ENCODE results near the gene MTUS2.
"Not testable (repeated sequence)": the region's sequence is repeated elsewhere in the genome, so short reads cannot be mapped to it uniquely, and the experiment has no call there.

The MTUS2 gene

GRCh38 chr13:28964052-28964451 lies 143.9 kb downstream of the MTUS2 start:
- Mint-ChIP-seq H3K4me3 (no peak overlapping the region), H3K36me3 (ENCODE audit: low read depth) (no peaks in the 10 kb centered on the region), H3K27ac (no peak overlapping the region), H3K4me1 (ENCODE audit: low read depth) (no peaks in the 10 kb centered on the region), H3K27me3 (peaks cover 9% of the 10 kb centered on the region), H3K9me3 (peaks cover 3% of the 10 kb centered on the region)

GRCh38 chr13:28964803-28965202 lies 144.7 kb downstream of the MTUS2 start:
- Mint-ChIP-seq H3K27ac (no peak overlapping the region), H3K27me3 (peaks cover 9% of the 10 kb centered on the region), H3K4me1 (ENCODE audit: low read depth) (no peaks in the 10 kb centered on the region), H3K36me3 (ENCODE audit: low read depth) (no peaks in the 10 kb centered on the region), H3K9me3 (peaks cover 3% of the 10 kb centered on the region), H3K4me3 (no peak overlapping the region)

GRCh38 chr13:28967029-28967915 lies 147.1 kb downstream of the MTUS2 start:
- Mint-ChIP-seq H3K4me1 (ENCODE audit: low read depth) (no peaks in the 10 kb centered on the region), H3K9me3 (peaks cover 3% of the 10 kb centered on the region), H3K4me3 (no peak overlapping the region), H3K36me3 (ENCODE audit: low read depth) (no peaks in the 10 kb centered on the region), H3K27ac (no peak overlapping the region), H3K27me3 (peaks cover 9% of the 10 kb centered on the region)

- H3K4me1 Mint-ChIP-seq (ENCODE audit: low read depth), result no peaks in the 10 kb centered on the region
- H3K4me3 Mint-ChIP-seq, result no peak overlapping the region
- peaks cover 14% of the 10 kb centered on the region for H3K27me3 Mint-ChIP-seq
- H3K36me3 Mint-ChIP-seq (ENCODE audit: low read depth), result no peaks in the 10 kb centered on the region
- no peak overlapping the region for H3K27ac Mint-ChIP-seq
- no peaks in the 10 kb centered on the region for H3K9me3 Mint-ChIP-seq
These were observed 156.1 kb downstream of the MTUS2 start for GRCh38 chr13:28976195-28976594.

GRCh38 chr13:28976636-28977035 lies 156.5 kb downstream of the MTUS2 start:
- Mint-ChIP-seq H3K4me1 (ENCODE audit: low read depth) (no peaks in the 10 kb centered on the region), H3K27ac (no peak overlapping the region), H3K36me3 (ENCODE audit: low read depth) (no peaks in the 10 kb centered on the region), H3K9me3 (no peaks in the 10 kb centered on the region), H3K27me3 (peaks cover 14% of the 10 kb centered on the region), H3K4me3 (no peak overlapping the region)

- H3K27ac Mint-ChIP-seq, result no peak overlapping the region
- H3K4me1 Mint-ChIP-seq (ENCODE audit: low read depth), result no peaks in the 10 kb centered on the region
- no peaks in the 10 kb centered on the region for H3K36me3 Mint-ChIP-seq (ENCODE audit: low read depth)
- no peaks in the 10 kb centered on the region for H3K9me3 Mint-ChIP-seq
- H3K4me3 Mint-ChIP-seq, result no peak overlapping the region
- H3K27me3 Mint-ChIP-seq, result peaks cover 19% of the 10 kb centered on the region
These were observed 158.4 kb downstream of the MTUS2 start for GRCh38 chr13:28978574-28978973.

- no peaks in the 10 kb centered on the region for H3K36me3 Mint-ChIP-seq (ENCODE audit: low read depth)
- H3K4me3 Mint-ChIP-seq, result no peak overlapping the region
- H3K27me3 Mint-ChIP-seq, result peaks cover 11% of the 10 kb centered on the region
- H3K9me3 Mint-ChIP-seq, result no peaks in the 10 kb centered on the region
- no peaks in the 10 kb centered on the region for H3K4me1 Mint-ChIP-seq (ENCODE audit: low read depth)
- H3K27ac Mint-ChIP-seq, result no peak overlapping the region
These were observed 161.4 kb downstream of the MTUS2 start for GRCh38 chr13:28981530-28981929.

GRCh38 chr13:28983641-28984040 lies 163.5 kb downstream of the MTUS2 start:
- Mint-ChIP-seq H3K4me3 (no peak overlapping the region), H3K27ac (no peak overlapping the region), H3K9me3 (no peaks in the 10 kb centered on the region), H3K27me3 (peaks cover 5% of the 10 kb centered on the region), H3K4me1 (ENCODE audit: low read depth) (no peaks in the 10 kb centered on the region), H3K36me3 (ENCODE audit: low read depth) (no peaks in the 10 kb centered on the region)

DNA sequence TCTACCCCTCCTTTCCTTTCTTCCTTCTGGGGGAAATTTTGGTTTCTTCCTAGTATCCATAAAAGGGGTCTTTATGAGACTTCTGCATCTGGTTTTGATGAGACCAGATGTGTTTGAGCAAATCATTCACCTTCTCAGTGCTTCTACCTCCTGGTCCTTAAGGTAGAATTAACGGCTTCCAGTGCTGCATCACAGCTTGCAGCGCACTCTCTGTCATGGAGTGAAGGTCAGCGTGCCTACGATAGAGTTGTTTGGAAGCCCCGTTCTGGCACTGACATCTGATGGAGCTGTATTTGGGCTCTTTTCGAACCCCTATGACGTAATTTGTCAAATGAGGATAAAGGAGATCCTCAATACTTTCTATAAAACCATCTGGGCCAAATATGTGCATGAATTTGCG lies 164.2 kb downstream of the MTUS2 start:
- no peaks in the 10 kb centered on the region for H3K36me3 Mint-ChIP-seq (ENCODE audit: low read depth)
- H3K9me3 Mint-ChIP-seq, result no peaks in the 10 kb centered on the region
- no peak overlapping the region for H3K27ac Mint-ChIP-seq
- peaks cover 5% of the 10 kb centered on the region for H3K27me3 Mint-ChIP-seq
- H3K4me3 Mint-ChIP-seq, result no peak overlapping the region
- H3K4me1 Mint-ChIP-seq (ENCODE audit: low read depth), result no peaks in the 10 kb centered on the region

- Mint-ChIP-seq H3K27ac (no peak overlapping the region), H3K9me3 (no peaks in the 10 kb centered on the region), H3K4me3 (no peak overlapping the region), H3K36me3 (ENCODE audit: low read depth) (no peaks in the 10 kb centered on the region), H3K27me3 (peaks cover 5% of the 10 kb centered on the region), H3K4me1 (ENCODE audit: low read depth) (no peaks in the 10 kb centered on the region)
These were observed 164.7 kb downstream of the MTUS2 start for GRCh38 chr13:28984825-28985224.

GRCh38 chr13:28990378-28990777 lies 170.2 kb downstream of the MTUS2 start:
- not testable (repeated sequence) for H3K9me3 Mint-ChIP-seq; H3K27me3 Mint-ChIP-seq; H3K4me1 Mint-ChIP-seq (ENCODE audit: low read depth); H3K36me3 Mint-ChIP-seq (ENCODE audit: low read depth); H3K27ac Mint-ChIP-seq; H3K4me3 Mint-ChIP-seq

DNA sequence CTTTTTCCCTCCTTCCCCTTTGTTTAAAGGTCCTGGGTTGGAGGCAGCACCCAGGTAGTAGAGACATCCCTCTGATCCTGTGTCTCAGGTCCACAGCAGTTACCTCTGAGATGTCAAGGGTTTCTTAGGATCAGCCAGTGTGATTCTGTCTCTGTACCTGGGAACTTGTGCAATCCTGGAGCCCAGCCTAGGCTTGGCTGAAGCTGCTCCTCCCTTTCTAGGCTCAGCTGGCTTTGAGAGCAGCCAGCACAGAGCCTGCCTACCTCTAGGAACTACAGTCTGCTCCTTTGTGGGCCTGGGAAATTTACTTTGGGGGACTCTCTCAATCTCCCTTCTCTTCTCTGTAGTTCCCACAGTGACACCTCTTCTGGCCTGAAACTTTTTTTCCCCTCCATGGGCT lies 171.6 kb downstream of the MTUS2 start:
- Mint-ChIP-seq H3K4me1 (ENCODE audit: low read depth) (no peaks in the 10 kb centered on the region), H3K4me3 (no peak overlapping the region), H3K27ac (no peak overlapping the region), H3K27me3 (no peaks in the 10 kb centered on the region), H3K36me3 (ENCODE audit: low read depth) (no peaks in the 10 kb centered on the region), H3K9me3 (peaks cover 8% of the 10 kb centered on the region)

DNA sequence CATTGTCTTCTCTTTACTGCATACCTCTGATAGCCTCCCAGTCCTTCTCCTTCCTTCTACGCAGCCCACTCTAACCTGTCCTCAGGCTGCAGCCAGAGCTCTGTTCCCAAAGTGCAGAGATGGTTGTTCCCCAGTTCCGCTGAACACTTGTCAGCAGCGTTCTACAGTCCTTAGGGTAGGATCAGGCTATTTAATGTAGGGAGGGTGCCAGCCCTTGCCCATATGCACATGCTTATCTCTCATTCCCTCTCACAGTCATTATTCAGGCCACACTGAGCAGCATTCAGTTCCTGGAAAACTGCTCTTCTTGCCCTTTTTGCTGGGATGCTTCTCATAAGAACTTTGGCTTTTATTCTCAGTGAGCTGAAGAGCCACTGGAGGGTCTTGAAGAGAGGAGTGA lies 180.7 kb downstream of the MTUS2 start:
- H3K4me1 Mint-ChIP-seq (ENCODE audit: low read depth), result no peaks in the 10 kb centered on the region
- no peaks in the 10 kb centered on the region for H3K27me3 Mint-ChIP-seq
- H3K9me3 Mint-ChIP-seq, result peaks cover 13% of the 10 kb centered on the region
- no peak overlapping the region for H3K4me3 Mint-ChIP-seq
- H3K27ac Mint-ChIP-seq, result no peak overlapping the region
- H3K36me3 Mint-ChIP-seq (ENCODE audit: low read depth), result no peaks in the 10 kb centered on the region

GRCh38 chr13:29005035-29005762 lies 185.1 kb downstream of the MTUS2 start:
- Mint-ChIP-seq H3K4me1 (ENCODE audit: low read depth) (no peaks in the 10 kb centered on the region), H3K4me3 (no peak overlapping the region), H3K9me3 (peaks cover 9% of the 10 kb centered on the region), H3K27ac (no peak overlapping the region), H3K27me3 (no peaks in the 10 kb centered on the region), H3K36me3 (ENCODE audit: low read depth) (no peaks in the 10 kb centered on the region)

- Mint-ChIP-seq H3K4me3 (no peak overlapping the region), H3K9me3 (peaks cover 6% of the 10 kb centered on the region), H3K4me1 (ENCODE audit: low read depth) (no peaks in the 10 kb centered on the region), H3K36me3 (ENCODE audit: low read depth) (no peaks in the 10 kb centered on the region), H3K27me3 (no peaks in the 10 kb centered on the region), H3K27ac (no peak overlapping the region)
These were observed 185.6 kb downstream of the MTUS2 start for GRCh38 chr13:29005763-29006120.

All from stimulated activated naive CD8-positive, alpha-beta T cell treated with anti-CD3 and anti-CD28 coated beads, Interleukin-15, Interleukin-2, amounts not matched to agents 100 ng/mL and 50 ng/mL, for 24 hours (primary cell).